Thoracic aorta (tissue), 2 donors: ENCODE data around the gene NUTF2. TPM values are rescaled to one million over a fixed set of nuclear protein-coding genes. Genes with fewer than 3 reads are reported as not detected.

ENCODE experiments used
- ATAC-seq: fragments of 150-250 bp; one replicate; pipeline ENCODE4 v1.8.0; 2017; ENCODE audit warnings: low read depth; ENCODE audit not compliant: insufficient number of reproducible peaks, low FRiP score
- DNase-seq: peaks from one replicate; pipeline ENCODE4 v3.0.0-alpha.2; 2020; ENCODE audit warnings: low spot score
- H3K27ac ChIP-seq, 2 donors: fragments of 200-600 bp; sonication (generic); 1 replicate in 1 of 2; 2 replicates in 1 of 2; pipeline ENCODE4 v1.5.1; 2016; ENCODE audit warnings: mild to moderate bottlenecking in 2 of 2, moderate library complexity in 2 of 2
- H3K27me3 ChIP-seq: fragments of 200-600 bp; sonication (generic); replicated peaks from 2 replicates; pipeline ENCODE4 v1.6.0; 2016; ENCODE audit warnings: mild to moderate bottlenecking; ENCODE audit not compliant: insufficient read depth
- H3K36me3 ChIP-seq: fragments of 200-600 bp; sonication (generic); one replicate; pipeline ENCODE4 v1.5.1; 2016
- H3K4me1 ChIP-seq, 2 donors: fragments of 200-600 bp; sonication (generic); 1 replicate in 1 of 2; 2 replicates in 1 of 2; pipeline versions ENCODE4 v1.5.1 to v1.6.0; 2016; ENCODE audit warnings: low read depth in 2 of 2, mild to moderate bottlenecking in 1 of 2; ENCODE audit not compliant: control insufficient read depth in 1 of 2
- H3K4me3 ChIP-seq: fragments of 200-600 bp; sonication (generic); 2 replicates; pipeline ENCODE4 v1.5.1; 2016; ENCODE audit warnings: mild to moderate bottlenecking
- H3K9me3 ChIP-seq: fragments of 200-600 bp; sonication (generic); 2 replicates; pipeline ENCODE4 v1.5.1; 2016
- CTCF ChIP-seq: fragments of 200-600 bp; sonication (generic); IDR thresholded peaks from one replicate; pipeline ENCODE4 v1.5.1; 2019; ENCODE audit warnings: antibody characterized with exemption
- total RNA-seq, 2 donors: library from RNA; depleted of rRNA; stranded (reverse); fragments of >200 nt; gene quantifications; one replicate each; pipeline versions ENCODE4 v1.1.0 to v1.2.3, GENCODE V29; 2016

NUTF2 gene
- total RNA-seq: 100 to 1,000 TPM in 1 of 2 donors, 10 to 100 TPM in 1; 79.0 to 172 TPM

- H3K36me3 ChIP-seq: peaks cover 2% of the 10 kb centered on the region
- H3K4me1 ChIP-seq: peaks cover 40 to 52% of the 10 kb centered on the region in 2 donors
- no peak for TF ChIP-seq CTCF
- no peaks in the 10 kb centered on the region for H3K27me3 ChIP-seq
- H3K27ac ChIP-seq: peak within 1 kb of the TSS; percentile 89 to 97
- DNase-seq (peak; percentile 73), ATAC-seq (peak; percentile 81)
- H3K4me3 ChIP-seq: peak within 1 kb of the TSS; percentile 100
- no peaks in the 10 kb centered on the region for H3K9me3 ChIP-seq
Observed at GRCh38 chr16:67846320-67847063, at the start of gene NUTF2. Gene NUTF2 (plus strand): TSS chr16:67846933. CDS start chr16:67865131, 18,198 bp downstream.

GRCh38 chr16:67800338-67800926 is 46.3 kb upstream of the NUTF2 start:
- H3K27me3 ChIP-seq: no peaks in the 10 kb centered on the region
- no peak for ATAC-seq
- peaks cover 3 to 9% of the 10 kb centered on the region in 2 donors for H3K4me1 ChIP-seq
- H3K4me3 ChIP-seq: no peak overlapping the region
- no peak for TF ChIP-seq CTCF
- peaks cover 2% of the 10 kb centered on the region for H3K36me3 ChIP-seq
- H3K9me3 ChIP-seq: no peaks in the 10 kb centered on the region
- DNase-seq: no peak
- no peak overlapping the region for H3K27ac ChIP-seq

- DNase-seq (no peak), ATAC-seq (no peak)
- Histone ChIP-seq H3K27ac (no peak overlapping the region), H3K4me1 (peaks cover 8 to 14% of the 10 kb centered on the region in 2 donors), H3K4me3 (no peak overlapping the region), H3K36me3 (peaks cover 2% of the 10 kb centered on the region), H3K9me3 (no peaks in the 10 kb centered on the region), H3K27me3 (no peaks in the 10 kb centered on the region)
- no peak for TF ChIP-seq CTCF
Observed at GRCh38 chr16:67801241-67801640, 45.5 kb upstream of the NUTF2 start.

GRCh38 chr16:67801883-67802282 is 44.9 kb upstream of the NUTF2 start:
- Histone ChIP-seq H3K27me3 (no peaks in the 10 kb centered on the region), H3K27ac (no peak overlapping the region), H3K4me1 (peaks cover 8 to 14% of the 10 kb centered on the region in 2 donors), H3K4me3 (no peak overlapping the region), H3K9me3 (no peaks in the 10 kb centered on the region), H3K36me3 (peaks cover 2% of the 10 kb centered on the region)
- TF ChIP-seq CTCF: no peak
- ATAC-seq (no peak), DNase-seq (no peak)

- no peak overlapping the region for H3K4me3 ChIP-seq
- TF ChIP-seq CTCF: no peak
- ATAC-seq (no peak), DNase-seq (no peak)
- H3K36me3 ChIP-seq: peaks cover 2% of the 10 kb centered on the region
- no peaks in the 10 kb centered on the region for H3K27me3 ChIP-seq
- H3K4me1 ChIP-seq: peaks cover 12 to 19% of the 10 kb centered on the region in 2 donors
- H3K9me3 ChIP-seq: no peaks in the 10 kb centered on the region
- no peak overlapping the region for H3K27ac ChIP-seq
Observed at GRCh38 chr16:67803894-67804293, 42.8 kb upstream of the NUTF2 start.
